H1 (cell line): ENCODE results near the gene MCF2L2. TPM values are rescaled to one million over a fixed set of nuclear protein-coding genes. Genes with fewer than 3 reads are reported as not detected.

ENCODE experiments used
- CTCF ChIA-PET: fragments of 300-600 bp; sonication (Branson Sonifier 250); formaldehyde crosslinking; loops from one replicate; lab custom pipeline; 2021; ENCODE audit not compliant: partially characterized antibody; lab: Charles Lee
- POLR2A ChIA-PET: fragments of 300-600 bp; sonication (Branson Sonifier 250); formaldehyde crosslinking; loops from one replicate; lab custom pipeline; 2021; ENCODE audit warnings: inconsistent platforms; ENCODE audit not compliant: partially characterized antibody; lab: Charles Lee
- DNase-seq, 2 experiments: peaks; one replicate each; pipeline versions ENCODE4 v3.0.0 to v3.0.0-alpha.2; 2010 to 2022; ENCODE audit warnings: low spot score in 2 of 2, low read depth in 1 of 2, mixed read lengths in 1 of 2
- FAIRE-seq: peaks from 2 replicates; lab custom pipeline; 2011; peaks lifted over from hg19 to GRCh38; lab: Jason Lieb, UNC
- H2AFZ ChIP-seq: 2 replicates; pipeline ENCODE4 v1.8.1; 2012; ENCODE audit warnings: low read length, inconsistent platforms
- H2AK5ac ChIP-seq: 2 replicates; pipeline ENCODE4 v1.6.1; 2013; ENCODE audit warnings: low read depth, low read length
- H2BK120ac ChIP-seq: replicated peaks from 2 replicates; pipeline ENCODE3; 2013; ENCODE audit warnings: low read depth, low read length, inconsistent platforms
- H2BK12ac ChIP-seq: 2 replicates; pipeline ENCODE4 v1.6.1; 2013; ENCODE audit warnings: low read depth, low read length
- H2BK15ac ChIP-seq: 2 replicates; pipeline ENCODE4 v1.6.1; 2013; ENCODE audit warnings: low read length
- H2BK20ac ChIP-seq: 2 replicates; pipeline ENCODE4 v1.6.1; 2013; ENCODE audit warnings: low read length
- H2BK5ac ChIP-seq: 2 replicates; pipeline ENCODE4 v1.6.1; 2013; ENCODE audit warnings: low read depth, low read length
- H3K14ac ChIP-seq: 2 replicates; pipeline ENCODE4 v1.6.1; 2013; ENCODE audit warnings: inconsistent platforms; ENCODE audit not compliant: insufficient read length
- H3K18ac ChIP-seq: 2 replicates; pipeline ENCODE4 v1.6.1; 2013; ENCODE audit warnings: low read length; ENCODE audit errors: extremely low read depth
- H3K23ac ChIP-seq: 2 replicates; pipeline ENCODE4 v1.6.1; 2013; ENCODE audit warnings: inconsistent platforms; ENCODE audit not compliant: insufficient read length
- H3K23me2 ChIP-seq: 2 replicates; pipeline ENCODE4 v1.6.1; 2013; ENCODE audit warnings: low read depth, low read length
- H3K27ac ChIP-seq: 2 replicates; pipeline ENCODE4 v1.6.1; 2011; ENCODE audit warnings: low read depth, low read length, inconsistent platforms
- H3K27me3 ChIP-seq, 4 experiments: replicated peaks in 1 of 4; 1 replicate in 1 of 4; 2 replicates in 3 of 4; pipeline versions ENCODE4 v1.6.1 to v1.8.1; 2011 to 2013; ENCODE audit warnings: low read length in 3 of 4, mild to moderate bottlenecking in 3 of 4, inconsistent platforms in 2 of 4, mixed read lengths in 2 of 4, moderate library complexity in 1 of 4; ENCODE audit not compliant: control insufficient read depth in 3 of 4, insufficient read depth in 3 of 4; ENCODE audit errors: extremely low read depth in 1 of 4
- H3K36me3 ChIP-seq, 4 experiments: 2 replicates each; pipeline versions ENCODE4 v1.6.1 to v1.8.1; 2011 to 2013; ENCODE audit warnings: mild to moderate bottlenecking in 4 of 4, low read length in 3 of 4, moderate library complexity in 2 of 4, control low read depth in 1 of 4, inconsistent platforms in 1 of 4; ENCODE audit not compliant: insufficient read depth in 4 of 4, control insufficient read depth in 2 of 4
- H3K4ac ChIP-seq: replicated peaks from 2 replicates; pipeline ENCODE3; 2013; ENCODE audit warnings: low read length, low read depth, mixed read lengths, inconsistent platforms; ENCODE audit not compliant: insufficient read length
- H3K4me1 ChIP-seq, 4 experiments: replicated peaks in 1 of 4; 1 replicate in 1 of 4; 2 replicates in 3 of 4; pipeline versions ENCODE4 v1.6.1 to v1.8.1; 2011 to 2013; ENCODE audit warnings: low read length in 3 of 4, inconsistent platforms in 2 of 4, mixed read lengths in 1 of 4; ENCODE audit not compliant: insufficient read depth in 4 of 4, control insufficient read depth in 3 of 4
- H3K4me2 ChIP-seq, 2 experiments: 2 replicates each; pipeline versions ENCODE4 v1.6.1 to v1.8.1; 2011 to 2013; ENCODE audit warnings: low read depth in 2 of 2, low read length in 2 of 2, control low read depth in 1 of 2, inconsistent platforms in 1 of 2, mild to moderate bottlenecking in 1 of 2; ENCODE audit not compliant: insufficient read depth in 1 of 2
- H3K4me3 ChIP-seq, 4 experiments: fragments of 200-600, 300-600 bp in 1 of 4; sonication (generic), shearing (Covaris generic), sonication (Bioruptor Twin) in 1 of 4; 2 replicates each; pipeline versions ENCODE4 v1.5.1 to v1.8.1; 2011 to 2016; ENCODE audit warnings: low read length in 4 of 4, low read depth in 3 of 4, control low read depth in 2 of 4, inconsistent platforms in 2 of 4, mild to moderate bottlenecking in 2 of 4, mixed read lengths in 1 of 4, moderate library complexity in 1 of 4; ENCODE audit not compliant: insufficient read depth in 2 of 4; ENCODE audit errors: extremely low read depth in 1 of 4
- H3K56ac ChIP-seq: replicated peaks from 2 replicates; pipeline ENCODE3; 2013; ENCODE audit warnings: low read depth, mild to moderate bottlenecking, mixed read lengths, low read length, inconsistent platforms; ENCODE audit not compliant: insufficient read length
- H3K79me1 ChIP-seq: 2 replicates; pipeline ENCODE4 v1.6.1; 2013; ENCODE audit warnings: low read depth, low read length, control low read depth
- H3K79me2 ChIP-seq, 2 experiments: 2 replicates each; pipeline versions ENCODE4 v1.6.1 to v1.8.1; 2012 to 2013; ENCODE audit warnings: low read length in 2 of 2, mild to moderate bottlenecking in 2 of 2, inconsistent platforms in 1 of 2; ENCODE audit not compliant: insufficient read depth in 2 of 2, control insufficient read depth in 1 of 2
- H3K9ac ChIP-seq, 4 experiments: replicated peaks in 1 of 4; 1 replicate in 1 of 4; 2 replicates in 3 of 4; pipeline versions ENCODE4 v1.6.1 to v1.8.1; 2011 to 2013; ENCODE audit warnings: low read depth in 3 of 4, low read length in 3 of 4, control low read depth in 2 of 4, mild to moderate bottlenecking in 2 of 4, moderate library complexity in 2 of 4, inconsistent platforms in 1 of 4; ENCODE audit errors: extremely low read depth in 1 of 4
- H3K9me3 ChIP-seq, 2 experiments: 2 replicates each; pipeline versions ENCODE4 v1.6.1 to v1.8.1; 2012 to 2013; ENCODE audit warnings: mild to moderate bottlenecking in 2 of 2, moderate library complexity in 2 of 2, control low read depth in 1 of 2, inconsistent platforms in 1 of 2, low read depth in 1 of 2, low read length in 1 of 2, mixed read lengths in 1 of 2; ENCODE audit not compliant: insufficient read depth in 2 of 2
- H4K20me1 ChIP-seq, 2 experiments: replicated peaks in 1 of 2; 2 replicates each; pipeline versions ENCODE3 to v1.8.1; 2011 to 2013; ENCODE audit warnings: inconsistent platforms in 2 of 2, low read length in 2 of 2, mild to moderate bottlenecking in 1 of 2; ENCODE audit not compliant: insufficient read depth in 2 of 2, control insufficient read depth in 1 of 2
- H4K5ac ChIP-seq: 2 replicates; pipeline ENCODE4 v1.6.1; 2013; ENCODE audit warnings: low read length, low read depth, mixed read lengths, inconsistent platforms; ENCODE audit not compliant: insufficient read length
- H4K8ac ChIP-seq: 2 replicates; pipeline ENCODE4 v1.8.0; 2013; ENCODE audit warnings: mild to moderate bottlenecking, moderate library complexity, low read length, inconsistent platforms; ENCODE audit not compliant: insufficient read depth; ENCODE audit errors: extremely low read depth
- H4K91ac ChIP-seq: replicated peaks from 2 replicates; pipeline ENCODE3; 2013; ENCODE audit warnings: low read length, mixed read lengths, inconsistent platforms; ENCODE audit not compliant: insufficient read length
- POLR2A ChIP-seq, 2 experiments: IDR thresholded peaks; 1 replicate in 1 of 2; 2 replicates in 1 of 2; pipeline ENCODE4 v1.6.1; 2011; ENCODE audit warnings: low read depth in 2 of 2, low read length in 2 of 2, mild to moderate bottlenecking in 2 of 2; ENCODE audit errors: control extremely low read depth in 1 of 2
- SIRT6 ChIP-seq: IDR thresholded peaks from one replicate; pipeline ENCODE4 v1.7.1; 2012; ENCODE audit warnings: low read length, inconsistent platforms
- WGBS, 2 experiments: shearing (Covaris generic) in 1 of 2; methylation state at CpG; one replicate each; pipeline versions ENCODE4 v1.1.6 to v1.1.7; 2013 to 2015; ENCODE audit warnings: low lambda C conversion rate in 2 of 2, mixed read lengths in 2 of 2, inconsistent platforms in 1 of 2, low coverage in 1 of 2, missing lambda C conversion rate in 1 of 2; ENCODE audit not compliant: insufficient replicate concordance in 2 of 2, insufficient coverage in 1 of 2, insufficient read length in 1 of 2; ENCODE audit errors: extremely low coverage in 1 of 2, missing lambda C conversion rate in 1 of 2; 5-methylcytosine and 5-hydroxymethylcytosine counted together
- polyA plus RNA-seq, 7 experiments: library from polyadenylated mRNA; depleted of rRNA in 3 of 7; stranded (reverse) in 5 of 7; unstranded in 2 of 7; fragments of >200 nt in 5 of 7; fragments of 200-250 nt in 2 of 7; gene quantifications; 1 replicate in 5 of 7; 2 replicates in 1 of 7; 4 replicates in 1 of 7; pipeline versions ENCODE4 v1.2.1 to v1.2.3, GENCODE V29; 2011 to 2013; ENCODE audit warnings: missing spikeins in 2 of 7, mixed read lengths in 2 of 7
- total RNA-seq: library from RNA; stranded (reverse); fragmentation: NEBNext Ultra II Directional; extraction: Animal tissue kit (Norgen Biotek cat#: 25700); gene quantifications from 2 replicates; pipeline ENCODE4 v1.2.1, GENCODE V29; 2021

The MCF2L2 gene
- total and polyA plus RNA-seq, 2 of the 8 experiments (the other 6 are each of a cell fraction or from before 2014, with no cell fraction given): 4.1 to 13.7 TPM

GRCh38 chr3:183227586-183227985, 200.8 kb downstream of the MCF2L2 start:
- TF ChIP-seq SIRT6 (no peak), POLR2A (IDR thresholded peaks at IDR 0.05; ENCODE audit: control extremely low read depth in 1 of 2, low read depth in 2 of 2, low read length in 2 of 2) (no peak)
- TF ChIP-seq, all 59 proteins: peak for 0
- no peak overlapping the region for H3K14ac ChIP-seq
- no peak overlapping the region for H2AK5ac ChIP-seq
- H2BK120ac ChIP-seq: no peak overlapping the region
- H3K23ac ChIP-seq: no peak overlapping the region
- 94% methylated on average over 4 of the region's 4 CpGs; no CpG with 5 or more reads in 1 of the 2 experiments for WGBS, 2 experiments
- no peak overlapping the region for H3K27ac ChIP-seq
- H2BK12ac ChIP-seq: no peak overlapping the region
- H3K23me2 ChIP-seq: no peaks in the 10 kb centered on the region
- H3K9ac ChIP-seq: no peak overlapping the region
- no peak overlapping the region for H2AFZ ChIP-seq
- ChIA-PET CTCF (interaction anchor here (1.7 kb wide), 1 partner anchor 155 kb away, joined by 6 read pairs; no protein-coding TSS in a partner anchor), POLR2A (interaction anchor here (1.1 kb wide), 1 partner anchor 26 kb away, joined by 3 read pairs; the partner anchor contains the start of gene B3GNT5)
- no peaks in the 10 kb centered on the region for H3K27me3 ChIP-seq
- H2BK20ac ChIP-seq: no peak overlapping the region
- H4K91ac ChIP-seq: no peak overlapping the region
- H3K4me1 ChIP-seq: no peaks in the 10 kb centered on the region
- no peaks in the 10 kb centered on the region for H3K36me3 ChIP-seq
- H3K18ac ChIP-seq: no peak overlapping the region
- no peaks in the 10 kb centered on the region for H3K79me1 ChIP-seq
- H2BK5ac ChIP-seq: no peak overlapping the region
- no peak overlapping the region for H3K4ac ChIP-seq
- H3K4me3 ChIP-seq: no peak overlapping the region
- no peaks in the 10 kb centered on the region for H4K20me1 ChIP-seq
- no peak overlapping the region for H4K5ac ChIP-seq
- no peak overlapping the region for H3K4me2 ChIP-seq
- H3K56ac ChIP-seq: no peak overlapping the region
- H2BK15ac ChIP-seq: no peak overlapping the region
- no peaks in the 10 kb centered on the region for H3K9me3 ChIP-seq
- H3K79me2 ChIP-seq: no peaks in the 10 kb centered on the region
- FAIRE-seq: no peak
- no peak overlapping the region for H4K8ac ChIP-seq
- no peak for DNase-seq
